ENCODE measurements around the gene FGF21. TPM values are rescaled to one million over a fixed set of nuclear protein-coding genes. Genes with fewer than 3 reads are reported as not detected.

FGF21 gene
- total RNA-seq, 4 donors from 2014 or later: not detected

- Histone ChIP-seq H3K4me3 (no peak overlapping the region), H3K27me3 (no peaks in the 10 kb centered on the region), H3K9me3 (no peaks in the 10 kb centered on the region), H3K4me1 (peaks cover 5 to 33% (median 10%) of the 10 kb centered on the region in 3 donors), H3K36me3 (peaks cover 0 to 28% (median 7%) of the 10 kb centered on the region in 3 donors), H3K27ac (peak overlapping the region in 1 of 4 donors; percentile 36)
- intact Hi-C loops (cut with DNase I): no loop called here
- DNase-seq: no peak
- no peak for TF ChIP-seq POLR2A (IDR thresholded peaks at IDR 0.05)
- no peak for TF ChIP-seq CTCF (IDR thresholded peaks at IDR 0.05)
- 76 to 89% methylated on average over 7 to 26 of the region's 44 CpGs for WGBS, 2 donors
Measured at GRCh38 chr19:48799358-48800300, 44.3 kb downstream of the FGF21 start.

GRCh38 chr19:48802623-48803022 lies 47.3 kb downstream of the FGF21 start:
- H3K27ac ChIP-seq: no peak overlapping the region
- H3K36me3 ChIP-seq: peaks cover 0 to 29% (median 7%) of the 10 kb centered on the region in 3 donors
- H3K4me3 ChIP-seq: no peak overlapping the region
- intact Hi-C loops (cut with DNase I): no loop called here
- H3K27me3 ChIP-seq: no peaks in the 10 kb centered on the region
- WGBS, 2 donors: 80% methylated on average over 1 to 2 of the region's 2 CpGs
- DNase-seq: no peak
- TF ChIP-seq CTCF (IDR thresholded peaks at IDR 0.05): no peak
- TF ChIP-seq POLR2A (IDR thresholded peaks at IDR 0.05): no peak
- H3K9me3 ChIP-seq: no peaks in the 10 kb centered on the region
- H3K4me1 ChIP-seq: peaks cover 0 to 18% (median 0%) of the 10 kb centered on the region in 3 donors

GRCh38 chr19:48804496-48804895 lies 49.2 kb downstream of the FGF21 start:
- no peaks in the 10 kb centered on the region for H3K9me3 ChIP-seq
- DNase-seq: no peak
- H3K4me1 ChIP-seq: peaks cover 0 to 23% (median 0%) of the 10 kb centered on the region in 3 donors
- WGBS, 2 donors: 78 to 85% methylated on average over 4 to 8 of the region's 8 CpGs
- intact Hi-C loops (cut with DNase I): no loop called here
- no peak overlapping the region for H3K27ac ChIP-seq
- no peak overlapping the region for H3K4me3 ChIP-seq
- TF ChIP-seq POLR2A (IDR thresholded peaks at IDR 0.05): no peak
- no peak for TF ChIP-seq CTCF (IDR thresholded peaks at IDR 0.05)
- H3K36me3 ChIP-seq: peaks cover 0 to 25% (median 2%) of the 10 kb centered on the region in 3 donors
- H3K27me3 ChIP-seq: no peaks in the 10 kb centered on the region

- WGBS, 2 donors: 69 to 79% methylated on average over 4 to 5 of the region's 15 CpGs
- Histone ChIP-seq H3K4me1 (peaks cover 4 to 30% (median 5%) of the 10 kb centered on the region in 3 donors), H3K9me3 (no peaks in the 10 kb centered on the region), H3K27ac (no peak overlapping the region), H3K27me3 (no peaks in the 10 kb centered on the region), H3K36me3 (peaks cover 0 to 19% (median 0%) of the 10 kb centered on the region in 3 donors), H3K4me3 (no peak overlapping the region)
- TF ChIP-seq CTCF (IDR thresholded peaks at IDR 0.05) (no peak), POLR2A (IDR thresholded peaks at IDR 0.05) (no peak)
- intact Hi-C loops (cut with DNase I): no loop called here
- DNase-seq: no peak
Measured at GRCh38 chr19:48805452-48805851, 50.1 kb downstream of the FGF21 start.

- Histone ChIP-seq H3K4me3 (no peak overlapping the region), H3K27ac (no peak overlapping the region), H3K4me1 (peaks cover 6 to 39% (median 10%) of the 10 kb centered on the region in 3 donors), H3K36me3 (peaks cover 0 to 19% (median 0%) of the 10 kb centered on the region in 3 donors), H3K27me3 (no peaks in the 10 kb centered on the region), H3K9me3 (no peaks in the 10 kb centered on the region)
- intact Hi-C loops (cut with DNase I): no loop called here
- 89 to 100% methylated on average over 1 to 5 of the region's 5 CpGs for WGBS, 2 donors
- TF ChIP-seq POLR2A (IDR thresholded peaks at IDR 0.05): no peak
- no peak for DNase-seq
Measured at GRCh38 chr19:48806518-48806817, 51.1 kb downstream of the FGF21 start.

Data from esophagus squamous epithelium (tissue), 5 donors.